Hematopoietic multipotent progenitor cell treated with erythropoietin and hydrocortisone succinate and interleukin-3 and kit ligand, for 17 days (in vitro differentiated cells): ENCODE data around the gene KRT1.
"Not testable (repeated sequence)": the region's sequence is repeated elsewhere in the genome, so short reads cannot be mapped to it uniquely, and the experiment has no call there.

Experiments used
- DNase-seq: peaks from one replicate; pipeline ENCODE4 v3.0.0-alpha.2; 2015; ENCODE audit warnings: low spot score

Gene KRT1

GRCh38 chr12:52680363-52680762 is at the start of gene KRT1:
Gene KRT1, minus strand, starts transcription at chr12:52680407. Its CDS starts 59 bp downstream, at chr12:52680348.
- no peak for DNase-seq

GRCh38 chr12:52729147-52729546 is 48.9 kb upstream of the KRT1 start:
- DNase-seq, result no peak

DNA sequence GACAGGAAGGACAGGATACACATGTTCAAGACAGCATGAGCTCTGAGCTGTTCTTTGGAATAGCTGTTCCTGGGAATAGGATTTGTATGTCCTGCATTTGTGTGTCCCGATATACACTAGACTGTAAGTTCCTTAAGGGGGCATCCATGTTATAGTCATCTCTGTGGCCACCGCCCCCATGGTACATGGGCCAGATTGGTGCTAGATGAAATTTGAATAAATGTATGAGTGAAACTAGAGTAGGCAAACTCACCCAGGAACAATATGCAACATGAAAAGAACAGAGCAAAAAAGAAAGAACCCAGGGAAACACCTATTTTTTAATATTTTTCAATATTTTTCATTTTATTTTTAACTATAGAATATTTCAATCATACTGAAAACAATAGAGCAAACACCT is 48.2 kb upstream of the KRT1 start:
- DNase-seq, result no peak

DNA sequence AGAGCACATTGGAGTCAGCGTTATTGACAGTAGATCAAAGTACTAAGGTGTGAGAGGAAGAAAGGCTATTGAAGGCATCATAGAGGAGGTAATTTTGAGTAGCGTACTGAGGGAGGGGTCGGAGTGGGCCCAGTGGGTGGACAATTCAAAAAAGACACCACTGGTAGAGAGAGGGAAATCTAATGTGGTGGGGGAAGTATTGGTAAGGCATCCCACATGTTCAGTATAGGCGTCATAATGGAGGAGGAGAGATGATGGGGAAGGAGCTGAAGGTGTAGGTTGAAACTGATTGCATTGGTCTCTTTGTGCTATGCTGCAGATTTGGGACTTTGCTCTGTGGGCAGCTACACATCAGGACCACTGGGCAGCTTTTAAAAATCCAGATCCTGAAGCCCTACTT is 46.8 kb upstream of the KRT1 start:
- DNase-seq, result no peak

DNA sequence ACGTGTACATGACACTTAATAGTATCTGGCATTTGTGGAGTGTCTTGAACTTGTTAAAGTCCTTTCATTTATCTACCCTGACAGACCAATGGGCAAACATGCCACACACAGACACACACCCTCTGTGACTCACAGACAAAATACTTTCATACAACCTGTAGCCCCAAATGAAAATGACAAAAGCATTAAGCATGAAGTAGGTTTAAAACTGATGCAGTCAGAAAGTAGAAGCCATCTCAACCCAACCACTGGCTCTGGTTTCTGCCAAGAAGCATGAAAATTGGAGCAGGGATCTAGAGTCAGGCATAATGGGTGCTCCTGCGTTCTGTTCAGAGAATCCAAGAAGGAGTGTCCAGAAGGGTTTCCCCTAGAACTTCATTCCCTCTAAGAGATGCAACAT is 46.2 kb upstream of the KRT1 start:
- no peak for DNase-seq

DNA sequence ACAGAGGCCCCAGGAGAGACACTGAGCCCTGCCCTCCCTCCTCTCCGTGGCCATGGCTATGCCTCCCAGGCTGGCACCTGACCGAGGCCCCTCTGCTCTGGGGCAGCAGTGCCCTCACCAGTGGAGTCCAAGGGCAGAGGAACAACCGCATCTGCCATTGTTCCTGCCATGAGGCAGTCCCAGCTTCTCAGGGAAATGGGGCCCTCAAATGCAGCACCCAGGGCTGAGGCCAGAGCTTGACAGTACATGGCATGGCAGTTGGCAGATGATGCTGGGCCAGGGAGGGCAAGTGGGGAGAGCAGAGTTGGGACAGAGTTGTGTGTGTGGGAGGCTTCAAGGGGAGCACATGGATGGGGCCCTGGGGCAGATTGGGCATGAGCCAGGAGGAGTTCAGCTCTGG is 44.2 kb upstream of the KRT1 start:
- no peak for DNase-seq

DNA sequence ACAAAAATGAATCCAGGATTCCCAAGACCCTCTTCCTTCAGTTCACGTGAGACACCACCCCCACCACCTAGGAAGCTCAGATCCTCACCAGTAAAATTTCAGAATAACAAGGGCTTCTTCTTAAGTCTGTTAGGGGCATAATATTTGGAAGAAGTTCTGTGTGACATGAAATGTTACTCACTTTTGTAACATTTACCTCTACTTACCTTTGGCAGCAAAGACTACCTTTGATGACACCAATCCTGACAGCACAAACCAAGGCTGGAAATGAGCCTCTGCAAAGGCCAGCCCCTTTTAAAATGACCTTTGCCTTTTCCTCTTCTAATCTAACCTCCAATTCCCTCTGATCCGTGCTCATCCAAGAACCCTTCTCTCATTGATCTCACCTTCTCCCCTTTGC is 42.5 kb upstream of the KRT1 start:
- no peak for DNase-seq

DNA sequence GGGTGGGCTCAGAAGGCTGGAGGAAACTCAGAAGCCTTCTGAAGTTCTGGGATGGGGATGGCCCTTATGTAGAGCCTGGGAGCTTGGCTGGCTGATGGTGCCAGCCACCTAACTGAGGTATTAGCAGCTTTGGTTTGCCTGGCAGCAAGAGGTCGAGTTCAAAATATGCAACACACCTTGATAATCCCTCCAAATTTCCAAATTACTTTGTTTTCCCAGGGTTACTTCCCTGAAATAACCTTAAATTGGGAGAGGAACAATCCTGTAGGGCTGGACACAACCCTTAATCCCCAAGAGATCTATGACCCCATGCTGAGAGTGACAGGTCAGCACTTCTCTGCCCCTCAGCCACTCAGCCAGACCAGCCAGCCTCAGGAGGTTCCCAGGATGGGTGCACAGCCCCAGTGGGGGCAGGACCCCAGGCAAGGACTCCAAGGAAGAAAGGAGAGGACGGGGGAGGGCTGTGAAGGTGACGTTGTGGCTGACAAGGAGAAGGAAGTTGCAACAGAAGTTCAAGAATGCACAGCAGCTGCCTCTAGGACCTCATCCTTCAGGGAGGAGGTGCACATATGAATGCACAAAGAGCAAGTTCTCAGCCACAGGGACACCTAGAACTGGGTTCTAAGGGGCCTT is 41.7 kb upstream of the KRT1 start:
- no peak for DNase-seq

DNA sequence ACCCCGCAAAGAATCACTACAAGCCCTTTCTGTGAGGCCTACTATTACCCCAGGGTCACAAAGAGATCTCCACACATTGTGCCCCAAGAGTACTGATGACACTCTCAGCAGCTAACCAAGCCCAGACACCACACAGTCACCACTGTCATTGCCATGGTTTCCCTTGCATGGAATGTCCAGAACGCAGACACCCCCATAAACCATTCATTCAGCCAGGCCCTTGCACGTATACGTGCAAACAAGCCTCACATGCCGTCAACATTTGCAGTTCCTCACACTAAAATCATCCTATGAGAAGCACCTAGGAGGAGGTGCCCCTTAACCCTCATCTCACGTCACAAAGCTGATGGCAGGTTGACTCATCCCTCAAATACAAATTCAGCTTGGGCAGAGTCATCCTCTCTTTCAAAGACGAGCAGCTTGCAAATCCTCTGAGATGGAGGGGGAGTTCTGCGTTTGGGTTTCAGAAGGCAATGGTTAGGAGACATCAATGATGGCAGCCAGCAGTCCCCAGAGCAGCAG is 40.2 kb upstream of the KRT1 start:
- no peak for DNase-seq

GRCh38 chr12:52716061-52716460 is 35.9 kb upstream of the KRT1 start:
- DNase-seq, result no peak

DNA sequence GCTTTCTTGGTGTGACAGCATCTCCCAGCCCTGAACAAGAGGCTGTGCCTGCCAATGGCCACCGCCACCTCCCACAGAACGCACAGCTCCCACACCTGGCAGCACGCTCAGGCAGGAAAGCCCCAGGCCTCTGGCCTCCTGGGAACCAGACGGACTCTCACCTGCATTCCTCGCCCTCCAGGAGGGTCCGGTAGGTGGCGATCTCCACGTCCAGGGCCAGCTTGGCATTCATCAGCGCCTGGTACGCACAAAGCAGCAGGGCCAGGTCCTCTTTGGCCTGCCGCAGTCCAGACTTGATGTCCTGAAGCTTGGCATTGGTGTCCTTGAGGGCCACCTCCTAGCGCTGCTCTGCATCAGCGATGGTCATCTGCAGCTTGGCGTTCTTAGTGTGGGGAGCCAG is 35.2 kb upstream of the KRT1 start:
- DNase-seq, result peak; percentile 16

DNA sequence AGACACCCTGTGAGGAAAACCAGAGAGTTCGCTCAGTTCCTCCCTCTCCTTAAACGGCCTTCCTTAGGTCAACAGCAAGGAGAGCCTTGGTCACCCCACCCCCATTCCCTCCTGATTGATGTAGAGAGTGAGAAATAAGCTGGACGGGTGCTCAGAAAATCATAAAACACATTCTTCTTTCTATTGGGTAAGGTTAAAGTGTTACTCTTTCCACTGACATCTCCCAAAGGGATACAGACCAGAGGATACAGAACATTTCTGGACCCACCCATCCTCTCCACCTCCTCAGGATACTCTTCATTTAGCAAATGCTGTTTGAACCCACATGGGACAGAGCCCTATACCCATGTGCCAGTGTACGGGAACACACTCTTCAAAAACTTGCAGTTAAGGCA is 34.7 kb upstream of the KRT1 start:
- DNase-seq, result no peak

GRCh38 chr12:52713960-52714886 is 34.0 kb upstream of the KRT1 start:
- no peak for DNase-seq

DNA sequence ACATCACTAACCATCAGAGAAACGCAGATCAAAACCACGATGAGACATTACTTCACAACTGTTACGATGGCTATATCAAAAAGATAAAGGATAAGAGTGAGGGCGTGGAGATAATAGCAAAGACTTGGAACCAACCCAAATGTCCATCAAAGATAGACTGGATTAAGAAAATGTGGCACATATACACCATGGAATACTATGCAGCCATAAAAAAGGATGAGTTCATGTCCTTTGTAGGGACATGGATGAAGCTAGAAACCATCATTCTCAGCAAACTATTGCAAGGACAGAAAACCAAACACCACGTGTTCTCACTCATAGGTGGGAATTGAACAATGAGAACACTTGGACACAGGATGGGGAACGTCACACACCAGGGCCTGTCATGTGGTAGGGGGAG is 31.9 kb upstream of the KRT1 start:
- not testable (repeated sequence) for DNase-seq

DNA sequence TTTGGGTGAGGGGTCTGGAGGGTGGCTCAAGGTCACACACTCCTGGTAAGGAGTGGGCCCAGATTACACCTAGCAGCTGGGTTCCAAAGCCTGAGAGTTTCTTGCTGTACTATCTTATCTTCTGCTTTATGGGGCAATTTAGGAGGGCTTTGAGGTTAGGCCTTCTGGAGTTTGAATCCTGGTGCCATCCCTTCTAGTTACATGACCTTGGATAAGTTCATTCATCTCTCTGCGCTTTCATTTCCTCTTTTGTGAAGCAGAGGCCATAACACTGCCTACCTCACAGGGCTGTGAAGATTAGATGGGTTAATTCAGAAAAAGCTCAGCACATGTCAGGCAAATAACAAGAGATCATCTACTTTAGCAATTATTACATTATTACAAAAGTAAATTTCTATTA is 30.5 kb upstream of the KRT1 start:
- DNase-seq, result no peak

DNA sequence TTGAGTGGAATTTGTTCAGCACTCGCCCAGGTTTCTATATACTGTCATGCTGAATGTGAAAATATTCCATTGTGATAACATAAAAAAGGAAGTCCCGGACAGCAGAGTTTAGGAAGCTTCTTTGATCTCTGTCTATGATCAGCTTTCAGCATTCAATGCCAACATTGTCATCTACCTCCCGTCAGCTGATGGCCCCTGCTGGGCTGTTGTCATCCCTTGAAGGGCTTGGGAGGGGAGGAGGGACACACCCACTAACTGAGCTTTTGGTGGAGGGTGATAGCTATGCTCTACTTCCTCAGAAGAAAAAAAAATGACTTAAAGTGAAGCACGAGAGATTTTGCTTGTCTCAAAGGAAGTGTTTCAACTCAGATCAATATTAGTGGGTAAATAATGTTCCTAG is 27.8 kb upstream of the KRT1 start:
- DNase-seq, result peak; percentile 62

GRCh38 chr12:52704464-52704863 is 24.3 kb upstream of the KRT1 start:
- no peak for DNase-seq

DNA sequence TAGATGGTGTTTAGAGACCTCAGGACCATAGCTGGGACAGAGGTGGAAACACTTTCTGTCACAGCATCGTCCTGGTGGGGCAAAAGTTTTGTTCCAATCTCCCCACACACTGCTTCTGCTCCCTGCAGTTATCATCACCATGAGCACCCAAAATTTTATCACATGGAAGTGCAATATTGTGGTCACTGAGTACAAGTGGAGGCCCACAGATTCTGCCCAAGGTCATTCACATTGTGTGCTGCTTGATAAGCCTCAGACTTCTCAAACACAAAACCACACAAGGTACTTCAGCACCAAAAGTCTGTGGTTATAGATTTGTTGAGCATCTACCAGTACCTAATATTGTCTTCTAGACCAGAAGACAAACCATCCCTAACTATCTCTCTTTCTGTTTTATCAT is 23.7 kb upstream of the KRT1 start:
- no peak for DNase-seq

DNA sequence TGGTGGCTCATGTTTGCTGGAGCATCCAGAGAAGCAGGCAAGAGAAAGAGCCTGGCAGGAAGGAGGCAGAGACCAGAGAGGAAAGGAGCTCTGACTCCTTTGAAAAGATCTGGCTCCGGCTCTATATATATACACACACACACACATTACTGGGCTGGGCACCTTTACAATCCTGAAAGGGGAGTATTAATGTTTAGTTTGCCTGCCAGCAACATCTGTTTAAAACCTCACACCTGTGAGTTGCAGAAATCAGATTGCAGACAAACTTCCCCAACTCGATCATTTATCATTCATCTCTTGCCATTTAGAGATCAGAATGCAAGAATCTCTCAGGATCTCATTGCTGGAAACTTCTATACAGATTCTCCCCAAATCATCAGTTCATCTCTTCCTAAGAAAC is 23.2 kb upstream of the KRT1 start, which contains the start of gene KRT77:
KRT77 (minus strand) TSS at position 101 of the 400 bp plus-strand sequence; CDS start at position 11, 90 bp downstream.
- DNase-seq, result no peak

DNA sequence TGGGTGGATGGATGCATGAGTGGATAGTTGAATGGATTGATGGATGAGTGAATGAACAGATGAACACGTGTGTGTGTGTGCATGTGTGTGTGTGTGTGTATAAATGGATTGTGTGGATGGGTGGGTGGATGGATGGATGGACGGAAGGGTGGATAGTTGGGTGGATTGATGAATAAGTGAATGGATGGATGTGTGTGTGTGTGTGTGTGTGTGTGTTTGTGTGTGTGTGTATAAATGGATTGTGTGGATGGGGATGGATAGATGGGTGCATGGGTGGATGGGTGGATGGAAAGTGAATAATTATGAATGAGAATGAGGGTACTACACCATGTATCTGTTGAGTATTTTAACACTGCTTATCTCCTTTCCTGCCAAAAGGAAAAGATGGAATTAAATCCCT is 22.1 kb upstream of the KRT1 start:
- DNase-seq, result no peak

DNA sequence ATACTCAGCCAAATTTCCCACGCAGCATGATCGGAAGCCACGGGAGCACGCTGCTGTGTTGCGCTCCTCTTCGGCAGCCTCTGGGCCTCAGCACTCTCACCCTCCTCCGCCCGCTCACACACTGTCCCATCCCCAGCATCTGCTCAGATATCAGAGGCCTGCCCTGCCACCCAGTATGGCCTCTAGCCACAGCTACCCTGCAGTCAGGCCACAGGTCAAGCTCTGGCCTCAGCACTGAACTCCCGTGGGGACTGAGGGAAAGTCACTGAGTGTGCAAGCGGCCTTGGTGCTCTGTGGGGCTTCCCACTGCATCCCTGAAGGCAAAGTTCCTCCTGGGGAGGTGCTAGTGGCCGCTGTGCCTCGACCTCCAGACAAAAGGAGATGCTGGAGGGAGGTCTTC is 21.1 kb upstream of the KRT1 start:
- DNase-seq, result no peak

GRCh38 chr12:52699960-52700359 is 19.8 kb upstream of the KRT1 start:
- DNase-seq, result no peak

GRCh38 chr12:52699373-52699772 is 19.2 kb upstream of the KRT1 start:
- DNase-seq, result no peak
